GM12864 (cell line): ENCODE results near the gene OR5B2.

Source experiments
- DNase-seq: peaks from one replicate; pipeline ENCODE4 v3.0.0-alpha.2; 2011; ENCODE audit warnings: low read depth
- H3K4me3 ChIP-seq: 2 replicates; pipeline ENCODE4 v1.5.1; 2011; ENCODE audit warnings: mild to moderate bottlenecking, low read depth, low read length, control low read depth
- TF ChIP-seq, protein P1 (sequence below): IDR thresholded peaks from 2 replicates; pipeline ENCODE4 v1.5.1; 2011; ENCODE audit warnings: low read depth, mild to moderate bottlenecking, moderate library complexity, low read length, control low read depth, inconsistent platforms; ENCODE audit errors: missing control alignments

The OR5B2 gene

DNA sequence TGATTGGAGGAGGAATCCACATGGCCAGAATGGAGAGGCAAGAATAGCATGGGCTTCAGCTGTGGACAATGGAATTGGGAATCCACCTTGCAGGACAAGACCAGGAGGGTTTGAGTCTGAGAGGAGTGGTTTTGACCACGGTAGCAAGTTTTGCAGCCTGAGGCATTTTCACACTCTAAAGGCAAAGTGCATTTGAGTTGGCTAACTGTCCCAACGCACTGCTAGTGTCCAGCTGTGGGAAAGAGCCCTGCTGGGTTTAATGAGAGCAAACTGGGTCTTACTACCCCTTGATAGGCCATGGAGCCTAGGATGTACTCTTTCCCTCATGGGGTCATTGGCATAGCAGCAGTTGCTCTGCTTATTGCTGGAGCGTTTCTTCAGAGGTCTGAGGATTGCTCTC is at the start of gene OR5B2:
Gene OR5B2 (minus strand): TSS at position 101 of the 400 bp plus-strand sequence. CDS start 4,860 bp downstream, outside the sequence.
- no peak within 1 kb of the TSS for H3K4me3 ChIP-seq
- TF ChIP-seq, protein P1, sequence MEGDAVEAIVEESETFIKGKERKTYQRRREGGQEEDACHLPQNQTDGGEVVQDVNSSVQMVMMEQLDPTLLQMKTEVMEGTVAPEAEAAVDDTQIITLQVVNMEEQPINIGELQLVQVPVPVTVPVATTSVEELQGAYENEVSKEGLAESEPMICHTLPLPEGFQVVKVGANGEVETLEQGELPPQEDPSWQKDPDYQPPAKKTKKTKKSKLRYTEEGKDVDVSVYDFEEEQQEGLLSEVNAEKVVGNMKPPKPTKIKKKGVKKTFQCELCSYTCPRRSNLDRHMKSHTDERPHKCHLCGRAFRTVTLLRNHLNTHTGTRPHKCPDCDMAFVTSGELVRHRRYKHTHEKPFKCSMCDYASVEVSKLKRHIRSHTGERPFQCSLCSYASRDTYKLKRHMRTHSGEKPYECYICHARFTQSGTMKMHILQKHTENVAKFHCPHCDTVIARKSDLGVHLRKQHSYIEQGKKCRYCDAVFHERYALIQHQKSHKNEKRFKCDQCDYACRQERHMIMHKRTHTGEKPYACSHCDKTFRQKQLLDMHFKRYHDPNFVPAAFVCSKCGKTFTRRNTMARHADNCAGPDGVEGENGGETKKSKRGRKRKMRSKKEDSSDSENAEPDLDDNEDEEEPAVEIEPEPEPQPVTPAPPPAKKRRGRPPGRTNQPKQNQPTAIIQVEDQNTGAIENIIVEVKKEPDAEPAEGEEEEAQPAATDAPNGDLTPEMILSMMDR, result no peak
- DNase-seq, result no peak

DNA sequence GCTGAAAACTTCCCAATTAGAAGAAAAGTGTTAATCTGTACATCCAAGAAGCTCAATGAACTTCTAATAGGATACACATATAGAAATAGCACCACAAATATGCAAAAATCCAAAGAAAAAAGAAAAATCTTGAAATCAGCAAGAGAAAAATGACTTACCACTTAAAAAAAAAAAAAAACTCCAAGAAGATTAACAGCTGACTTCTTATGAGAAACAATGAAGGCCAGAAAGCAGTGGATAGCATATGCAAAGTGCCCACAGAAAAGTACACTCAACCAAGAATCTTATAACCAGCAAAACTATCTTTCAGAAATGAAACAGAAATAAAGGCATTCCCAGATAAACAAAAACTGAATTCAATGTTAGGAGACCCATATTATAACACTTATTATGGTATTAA is 44.0 kb upstream of the OR5B2 start:
- TF ChIP-seq, protein P1, result no peak

DNA sequence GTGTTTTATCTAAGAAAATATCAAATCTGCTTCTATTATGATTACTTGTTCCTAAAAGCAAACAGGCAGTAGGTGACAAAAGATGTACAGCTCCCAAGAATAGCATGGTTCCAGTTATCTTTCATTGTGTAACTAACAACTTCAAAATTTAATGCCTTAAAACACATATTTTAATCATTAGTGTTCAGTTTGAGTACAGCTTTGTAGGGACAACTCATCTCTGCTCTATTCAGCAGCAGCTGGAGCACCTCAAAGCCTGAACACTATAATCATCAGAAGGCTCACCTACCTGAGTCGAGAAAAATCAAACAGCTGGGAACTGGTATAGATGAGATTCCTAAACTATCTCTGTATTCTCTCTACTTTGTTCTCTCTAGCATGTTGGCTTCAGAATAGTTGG is 38.4 kb upstream of the OR5B2 start:
- no peak overlapping the region for H3K4me3 ChIP-seq
- DNase-seq, result no peak
- TF ChIP-seq, protein P1, result no peak

More for the DNA sequence above, 44.0 kb upstream of the OR5B2 start:
- no peak for DNase-seq
- no peak overlapping the region for H3K4me3 ChIP-seq

DNA sequence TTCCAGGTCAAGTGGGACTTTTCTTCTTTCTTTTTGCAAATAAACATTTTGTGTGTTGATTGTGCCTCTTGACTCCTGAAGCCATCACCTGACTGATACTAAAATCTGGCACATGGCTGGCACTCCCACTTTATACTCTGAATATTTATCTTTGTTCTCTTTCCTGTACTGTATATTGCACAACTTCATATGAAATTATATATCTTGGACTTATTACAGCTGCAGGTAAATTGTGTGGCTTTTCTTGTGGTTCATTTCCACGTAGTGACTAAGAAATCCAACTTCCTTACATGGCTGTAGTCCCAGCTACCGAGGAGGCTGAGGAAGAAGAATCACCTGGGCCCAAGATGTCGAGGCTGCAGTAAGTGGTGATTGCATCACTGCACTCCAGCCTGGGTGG is 37.8 kb upstream of the OR5B2 start:
- TF ChIP-seq, protein P1, result no peak
- H3K4me3 ChIP-seq, result no peak overlapping the region
- DNase-seq, result no peak

DNA sequence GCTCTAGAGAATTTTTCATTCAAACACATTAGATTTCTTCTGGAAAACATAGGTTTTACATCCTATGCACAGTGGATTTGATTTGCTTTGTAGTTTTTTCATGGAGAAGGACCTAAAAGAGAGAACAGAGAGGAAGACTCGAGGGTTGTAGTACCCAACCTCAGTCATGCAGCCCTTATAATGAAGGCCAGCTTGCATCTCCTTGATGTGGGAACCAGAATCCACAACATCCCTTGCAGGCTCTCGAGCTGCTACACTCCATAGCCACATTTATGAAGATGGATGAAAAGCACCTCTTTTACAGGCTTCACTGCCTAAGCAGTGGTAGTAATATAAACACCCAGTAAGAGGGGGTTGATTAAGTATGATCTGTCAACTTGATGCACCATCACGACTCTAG is 23.7 kb upstream of the OR5B2 start:
- TF ChIP-seq, protein P1, result no peak
- H3K4me3 ChIP-seq, result no peak overlapping the region
- DNase-seq, result no peak

DNA sequence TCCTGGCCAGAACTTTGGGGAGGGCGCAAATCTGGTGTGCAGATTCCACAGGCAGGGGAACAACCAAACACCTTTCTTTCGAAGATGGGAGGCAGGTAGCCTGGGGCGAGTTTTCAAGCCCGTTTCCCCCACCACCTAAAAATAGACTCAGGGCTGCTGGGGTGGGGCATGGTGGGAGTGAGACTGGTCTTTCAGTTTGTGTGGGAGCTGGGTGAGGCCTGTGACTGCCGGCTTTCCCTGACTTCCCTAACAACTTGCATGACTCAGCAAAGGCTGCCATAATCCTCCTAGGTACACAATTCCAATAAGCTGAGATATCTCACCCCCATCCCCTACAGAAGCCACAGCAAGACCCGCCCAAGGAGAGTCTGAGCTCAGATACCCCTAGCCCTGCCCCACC is 18.4 kb upstream of the OR5B2 start:
- no peak overlapping the region for H3K4me3 ChIP-seq
- DNase-seq, result no peak
- TF ChIP-seq, protein P1, result no peak

DNA sequence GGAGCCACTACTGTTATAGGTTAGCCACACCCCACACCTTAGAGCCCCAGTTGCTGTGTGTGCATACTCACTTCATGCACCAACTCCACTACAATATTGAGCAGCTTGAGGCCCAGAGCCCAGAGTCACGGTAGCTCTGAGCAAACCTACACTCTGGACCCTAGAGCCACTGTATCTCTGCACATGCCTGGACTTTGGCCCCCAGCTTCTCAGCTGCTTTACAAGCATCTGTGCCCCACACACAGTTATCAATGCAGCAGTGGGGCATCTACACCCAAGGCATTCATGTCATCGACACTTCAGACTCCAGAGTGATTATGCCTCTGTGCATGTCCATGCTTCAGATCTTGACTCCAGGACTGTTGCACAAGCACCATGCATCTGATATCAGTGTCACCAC is 16.4 kb upstream of the OR5B2 start:
- TF ChIP-seq, protein P1, result no peak
- no peak overlapping the region for H3K4me3 ChIP-seq
- DNase-seq, result no peak
